ENCODE results near the gene TMEM273. TPM values are rescaled to one million over a fixed set of nuclear protein-coding genes. Genes with fewer than 3 reads are reported as not detected.

Gene TMEM273
- polyA plus RNA-seq (2013, experiment 1 of 2) = not detected
- polyA plus RNA-seq (2013, experiment 2 of 2) = not detected

GRCh38 chr10:49187950-49188761, at the start of gene TMEM273:
Gene TMEM273 (minus strand): TSS chr10:49188391. CDS start chr10:49188336, 55 bp downstream.
- 88% methylated on average over 9 of the region's 9 CpGs for WGBS
- H3K27ac ChIP-seq (ENCODE audit: low read depth, low read length) = no peak within 1 kb of the TSS
- no peak within 1 kb of the TSS for H3K9ac ChIP-seq (ENCODE audit: low read depth, low read length)

GRCh38 chr10:49237985-49238384, 49.8 kb upstream of the TMEM273 start:
- H3K36me3 ChIP-seq (ENCODE audit: insufficient read depth, low read length) = no peaks in the 10 kb centered on the region
- H3K27me3 ChIP-seq (ENCODE audit: insufficient read depth, low read length) = peaks cover 41% of the 10 kb centered on the region
- H3K27ac ChIP-seq (ENCODE audit: low read depth, low read length) = no peak overlapping the region
- H3K4me3 ChIP-seq (ENCODE audit: low read length) = no peak overlapping the region
- no peaks in the 10 kb centered on the region for H3K9me3 ChIP-seq (ENCODE audit: insufficient read depth, low read depth, low read length)
- no peak overlapping the region for H3K9ac ChIP-seq (ENCODE audit: low read depth, low read length)
- 92% methylated on average over 1 of the region's 1 CpG for WGBS
- peaks cover 3% of the 10 kb centered on the region; the same call in 1 of the 2 replicates for H3K4me1 ChIP-seq (ENCODE audit: insufficient read depth, low read length)

More at GRCh38 chr10:49187950-49188761, at the start of gene TMEM273:
- H3K36me3 ChIP-seq (ENCODE audit: insufficient read depth, low read length) = no peaks in the 10 kb centered on the region
- H3K27me3 ChIP-seq (ENCODE audit: insufficient read depth, low read length) = no peaks in the 10 kb centered on the region
- H3K4me1 ChIP-seq (ENCODE audit: insufficient read depth, low read length) = no peaks in the 10 kb centered on the region
- no peaks in the 10 kb centered on the region for H3K9me3 ChIP-seq (ENCODE audit: insufficient read depth, low read depth, low read length)
- H3K4me3 ChIP-seq (ENCODE audit: low read length) = no peak within 1 kb of the TSS

- H3K27ac ChIP-seq (ENCODE audit: low read depth, low read length) = no peak overlapping the region
- no peak overlapping the region for H3K9ac ChIP-seq (ENCODE audit: low read depth, low read length)
- H3K36me3 ChIP-seq (ENCODE audit: insufficient read depth, low read length) = no peaks in the 10 kb centered on the region
- no peaks in the 10 kb centered on the region for H3K9me3 ChIP-seq (ENCODE audit: insufficient read depth, low read depth, low read length)
- peaks cover 15% of the 10 kb centered on the region for H3K27me3 ChIP-seq (ENCODE audit: insufficient read depth, low read length)
- no peaks in the 10 kb centered on the region for H3K4me1 ChIP-seq (ENCODE audit: insufficient read depth, low read length)
- no peak overlapping the region for H3K4me3 ChIP-seq (ENCODE audit: low read length)
Observed at GRCh38 chr10:49235392-49235791, 47.2 kb upstream of the TMEM273 start.

GRCh38 chr10:49231086-49231820, 43.1 kb upstream of the TMEM273 start:
- H3K9me3 ChIP-seq (ENCODE audit: insufficient read depth, low read depth, low read length) = no peaks in the 10 kb centered on the region
- no peak overlapping the region for H3K4me3 ChIP-seq (ENCODE audit: low read length)
- no peaks in the 10 kb centered on the region for H3K36me3 ChIP-seq (ENCODE audit: insufficient read depth, low read length)
- H3K27ac ChIP-seq (ENCODE audit: low read depth, low read length) = no peak overlapping the region
- H3K27me3 ChIP-seq (ENCODE audit: insufficient read depth, low read length) = peaks cover 9% of the 10 kb centered on the region
- 80% methylated on average over 2 of the region's 5 CpGs for WGBS
- no peak overlapping the region for H3K9ac ChIP-seq (ENCODE audit: low read depth, low read length)
- no peaks in the 10 kb centered on the region for H3K4me1 ChIP-seq (ENCODE audit: insufficient read depth, low read length)

GRCh38 chr10:49230004-49230403, 41.8 kb upstream of the TMEM273 start:
- H3K27me3 ChIP-seq (ENCODE audit: insufficient read depth, low read length) = peaks cover 2% of the 10 kb centered on the region; the same call in 1 of the 2 replicates
- 92% methylated on average over 7 of the region's 7 CpGs for WGBS
- no peak overlapping the region for H3K9ac ChIP-seq (ENCODE audit: low read depth, low read length)
- no peaks in the 10 kb centered on the region for H3K36me3 ChIP-seq (ENCODE audit: insufficient read depth, low read length)
- H3K9me3 ChIP-seq (ENCODE audit: insufficient read depth, low read depth, low read length) = no peaks in the 10 kb centered on the region
- H3K4me1 ChIP-seq (ENCODE audit: insufficient read depth, low read length) = no peaks in the 10 kb centered on the region
- no peak overlapping the region for H3K4me3 ChIP-seq (ENCODE audit: low read length)
- no peak overlapping the region for H3K27ac ChIP-seq (ENCODE audit: low read depth, low read length)

GRCh38 chr10:49228677-49229076, 40.5 kb upstream of the TMEM273 start:
- Histone ChIP-seq H3K9ac (ENCODE audit: low read depth, low read length) (no peak overlapping the region), H3K27ac (ENCODE audit: low read depth, low read length) (no peak overlapping the region), H3K9me3 (ENCODE audit: insufficient read depth, low read depth, low read length) (no peaks in the 10 kb centered on the region), H3K4me3 (ENCODE audit: low read length) (no peak overlapping the region), H3K36me3 (ENCODE audit: insufficient read depth, low read length) (no peaks in the 10 kb centered on the region), H3K27me3 (ENCODE audit: insufficient read depth, low read length) (no peaks in the 10 kb centered on the region), H3K4me1 (ENCODE audit: insufficient read depth, low read length) (no peaks in the 10 kb centered on the region)
- 88% methylated on average over 20 of the region's 20 CpGs for WGBS

GRCh38 chr10:49227406-49227805, 39.2 kb upstream of the TMEM273 start:
- H3K4me3 ChIP-seq (ENCODE audit: low read length) = no peak overlapping the region
- no peaks in the 10 kb centered on the region for H3K36me3 ChIP-seq (ENCODE audit: insufficient read depth, low read length)
- no peak overlapping the region for H3K27ac ChIP-seq (ENCODE audit: low read depth, low read length)
- no peak overlapping the region for H3K9ac ChIP-seq (ENCODE audit: low read depth, low read length)
- 94% methylated on average over 5 of the region's 5 CpGs for WGBS
- H3K9me3 ChIP-seq (ENCODE audit: insufficient read depth, low read depth, low read length) = no peaks in the 10 kb centered on the region
- no peaks in the 10 kb centered on the region for H3K4me1 ChIP-seq (ENCODE audit: insufficient read depth, low read length)
- no peaks in the 10 kb centered on the region for H3K27me3 ChIP-seq (ENCODE audit: insufficient read depth, low read length)

GRCh38 chr10:49226594-49226993, 38.4 kb upstream of the TMEM273 start:
- Histone ChIP-seq H3K4me1 (ENCODE audit: insufficient read depth, low read length) (no peaks in the 10 kb centered on the region), H3K27ac (ENCODE audit: low read depth, low read length) (no peak overlapping the region)
- 93% methylated on average over 4 of the region's 4 CpGs for WGBS

GRCh38 chr10:49225218-49225876, 37.2 kb upstream of the TMEM273 start:
- Histone ChIP-seq H3K4me1 (ENCODE audit: insufficient read depth, low read length) (no peaks in the 10 kb centered on the region), H3K9ac (ENCODE audit: low read depth, low read length) (no peak overlapping the region), H3K36me3 (ENCODE audit: insufficient read depth, low read length) (no peaks in the 10 kb centered on the region), H3K9me3 (ENCODE audit: insufficient read depth, low read depth, low read length) (no peaks in the 10 kb centered on the region), H3K27me3 (ENCODE audit: insufficient read depth, low read length) (no peaks in the 10 kb centered on the region), H3K4me3 (ENCODE audit: low read length) (no peak overlapping the region), H3K27ac (ENCODE audit: low read depth, low read length) (no peak overlapping the region)
- WGBS = 77% methylated on average over 12 of the region's 12 CpGs

More at GRCh38 chr10:49226594-49226993, 38.4 kb upstream of the TMEM273 start:
- Histone ChIP-seq H3K27me3 (ENCODE audit: insufficient read depth, low read length) (no peaks in the 10 kb centered on the region), H3K9ac (ENCODE audit: low read depth, low read length) (no peak overlapping the region), H3K36me3 (ENCODE audit: insufficient read depth, low read length) (no peaks in the 10 kb centered on the region), H3K9me3 (ENCODE audit: insufficient read depth, low read depth, low read length) (no peaks in the 10 kb centered on the region), H3K4me3 (ENCODE audit: low read length) (no peak overlapping the region)

- Histone ChIP-seq H3K9me3 (ENCODE audit: insufficient read depth, low read depth, low read length) (no peaks in the 10 kb centered on the region), H3K36me3 (ENCODE audit: insufficient read depth, low read length) (no peaks in the 10 kb centered on the region), H3K27ac (ENCODE audit: low read depth, low read length) (no peak overlapping the region), H3K9ac (ENCODE audit: low read depth, low read length) (no peak overlapping the region), H3K27me3 (ENCODE audit: insufficient read depth, low read length) (no peaks in the 10 kb centered on the region), H3K4me1 (ENCODE audit: insufficient read depth, low read length) (no peaks in the 10 kb centered on the region), H3K4me3 (ENCODE audit: low read length) (no peak overlapping the region)
Observed at GRCh38 chr10:49223205-49223604, 35.0 kb upstream of the TMEM273 start.

GRCh38 chr10:49222170-49222569, 34.0 kb upstream of the TMEM273 start:
- no peak overlapping the region for H3K27ac ChIP-seq (ENCODE audit: low read depth, low read length)
- H3K36me3 ChIP-seq (ENCODE audit: insufficient read depth, low read length) = no peaks in the 10 kb centered on the region
- no peak overlapping the region for H3K9ac ChIP-seq (ENCODE audit: low read depth, low read length)
- no peaks in the 10 kb centered on the region for H3K9me3 ChIP-seq (ENCODE audit: insufficient read depth, low read depth, low read length)
- no peaks in the 10 kb centered on the region for H3K27me3 ChIP-seq (ENCODE audit: insufficient read depth, low read length)
- no peak overlapping the region for H3K4me3 ChIP-seq (ENCODE audit: low read length)
- 92% methylated on average over 3 of the region's 3 CpGs for WGBS
- no peaks in the 10 kb centered on the region for H3K4me1 ChIP-seq (ENCODE audit: insufficient read depth, low read length)

All from HUES64 (cell line).